ENCODE results near the gene CCDC106.

The CCDC106 gene

GRCh38 chr19:55697698-55698097 lies 49.7 kb downstream of the CCDC106 start:
- DNase-seq (ENCODE audit: low read depth), result no peak

- no peak for DNase-seq (ENCODE audit: low read depth)
Observed at GRCh38 chr19:55698256-55698655, 50.2 kb downstream of the CCDC106 start.

DNA sequence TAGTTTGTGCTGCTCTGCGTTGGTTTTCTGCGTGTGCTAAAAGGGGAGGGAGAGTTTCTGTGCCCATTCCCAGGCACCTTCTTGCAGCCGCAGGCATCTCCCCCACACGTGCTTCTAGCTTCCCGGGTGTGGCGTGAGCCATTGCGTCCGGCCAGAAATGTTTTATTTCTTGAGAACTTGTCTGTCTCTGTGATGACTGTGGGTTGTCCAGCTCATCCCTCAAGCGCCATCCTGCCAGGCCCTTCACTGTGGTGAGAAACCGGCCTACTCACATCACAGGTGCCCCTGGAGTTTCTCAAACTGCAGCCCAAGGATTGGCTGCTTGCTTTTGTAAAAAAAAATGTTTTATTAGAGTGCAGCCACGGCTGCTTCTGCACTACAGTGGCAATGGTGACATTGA lies 51.2 kb downstream of the CCDC106 start:
- DNase-seq (ENCODE audit: low read depth), result no peak

DNA sequence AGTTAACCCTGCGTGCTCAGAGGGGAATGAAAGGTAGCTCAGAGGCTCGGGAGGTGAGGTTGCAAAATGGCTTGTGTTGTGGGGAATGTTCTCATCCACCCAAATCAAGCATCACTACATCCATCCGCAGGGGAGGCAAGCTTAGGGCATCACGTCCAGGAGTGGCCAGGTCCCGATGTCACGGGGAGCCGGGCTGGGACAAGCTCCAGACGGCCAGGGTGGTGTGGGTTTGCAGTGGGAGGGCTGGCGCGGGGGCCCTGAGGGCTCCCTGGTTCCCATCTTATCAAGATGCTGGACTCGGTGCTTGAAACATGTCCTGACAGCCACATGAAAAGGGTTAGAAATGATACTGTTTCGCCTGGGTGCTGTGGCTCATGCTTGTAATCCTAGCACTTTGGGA lies 52.8 kb downstream of the CCDC106 start:
- no peak for DNase-seq (ENCODE audit: low read depth)

GRCh38 chr19:55702131-55702627 lies 54.2 kb downstream of the CCDC106 start:
- no peak for DNase-seq (ENCODE audit: low read depth)

Data from activated T-cell treated with anti-CD3 and anti-CD28 coated beads for 24 hours (primary cell).